NB4 (cell line): Measurements from ENCODE around the gene DTX3.

Source experiments
- DNase-seq: peaks from one replicate; pipeline ENCODE4 v3.0.0; 2010; ENCODE audit warnings: low read depth
- H3K4me3 ChIP-seq: one replicate; pipeline ENCODE4 v1.5.1; 2011; ENCODE audit warnings: mild to moderate bottlenecking, low read depth, low read length, moderate library complexity
- CTCF ChIP-seq: IDR thresholded peaks from one replicate; pipeline ENCODE4 v1.5.1; 2012; ENCODE audit warnings: low read depth, low read length
- MAX ChIP-seq: IDR thresholded peaks from 2 replicates; pipeline ENCODE4 v1.6.1; 2011; ENCODE audit warnings: low read depth, low read length
- MYC ChIP-seq: IDR thresholded peaks from 2 replicates; pipeline ENCODE4 v1.6.1; 2011; ENCODE audit warnings: low read depth, low read length
- POLR2A ChIP-seq: IDR thresholded peaks from 2 replicates; pipeline ENCODE4 v1.6.1; 2011; ENCODE audit warnings: mild to moderate bottlenecking; ENCODE audit not compliant: insufficient read length; ENCODE audit errors: extremely low read depth

DTX3 gene

GRCh38 chr12:57628280-57629191 lies 23.9 kb downstream of the DTX3 start:
- no peak overlapping the region for H3K4me3 ChIP-seq
- TF ChIP-seq MAX (no peak), CTCF (no peak), POLR2A (no peak), MYC (no peak)
- DNase-seq = no peak

GRCh38 chr12:57629897-57630471 lies 25.4 kb downstream of the DTX3 start:
- TF ChIP-seq POLR2A (no peak), MYC (no peak), MAX (no peak), CTCF (no peak)
- DNase-seq = no peak

GRCh38 chr12:57630891-57631433 lies 26.3 kb downstream of the DTX3 start:
- no peak for DNase-seq
- H3K4me3 ChIP-seq = no peak overlapping the region
- no peak for TF ChIP-seq MYC
- no peak for TF ChIP-seq POLR2A
- TF ChIP-seq CTCF = no peak
- TF ChIP-seq MAX = no peak

More at GRCh38 chr12:57629897-57630471, 25.4 kb downstream of the DTX3 start:
- no peak overlapping the region for H3K4me3 ChIP-seq

- no peak overlapping the region for H3K4me3 ChIP-seq
- DNase-seq = no peak
- TF ChIP-seq CTCF (no peak), MAX (no peak), MYC (no peak), POLR2A (no peak)
Measured at GRCh38 chr12:57631566-57632072, 27.0 kb downstream of the DTX3 start.

GRCh38 chr12:57632073-57632957 lies 27.7 kb downstream of the DTX3 start:
- TF ChIP-seq MAX (no peak), MYC (no peak), CTCF (no peak), POLR2A (no peak)
- H3K4me3 ChIP-seq = no peak overlapping the region
- no peak for DNase-seq
